A549 treated with Hydrocortisone at 1 μM for 4 hours (cell line): ENCODE results near the gene OR1A1. TPM values are rescaled to one million over a fixed set of nuclear protein-coding genes. Genes with fewer than 3 reads are reported as not detected.

Source experiments
- total RNA-seq: library from RNA; stranded (reverse); fragments of 200-300 nt; extraction: Qiagen RNA extraction; gene quantifications from 5 replicates; pipeline ENCODE4 v1.2.3, GENCODE V29; 2022

The OR1A1 gene
- not detected in 5 replicates for total RNA-seq

GRCh38 chr17:3207367-3207766 lies at the start of gene OR1A1:
Gene OR1A1, plus strand, starts transcription at chr17:3207667. Its CDS starts 7,954 bp downstream, at chr17:3215621.

GRCh38 chr17:3197219-3197618 lies 10.2 kb upstream of the OR1A1 start, which contains the start of gene OR1A2:
Gene OR1A2, plus strand, starts transcription at chr17:3197519. Its CDS starts 0 bp downstream, at chr17:3197519.

Other genes starting within 250 kb of the OR1A1 start
- not detected in 5 replicates for gene OR1D5, start 144.1 kb upstream of the OR1A1 start, total RNA-seq
- gene OR1D2, start 103.2 kb upstream of the OR1A1 start, total RNA-seq: not detected in 5 replicates
- gene OR1G1, start 80.1 kb upstream of the OR1A1 start, total RNA-seq: not detected in 5 replicates
- gene OR1A2, start 10.1 kb upstream of the OR1A1 start, total RNA-seq: not detected in 5 replicates
- gene OR3A1, start 90.7 kb downstream of the OR1A1 start, total RNA-seq: not detected in 5 replicates
- not detected in 5 replicates for gene OR3A2, start 178.6 kb downstream of the OR1A1 start, total RNA-seq
- not detected in 5 replicates for gene OR1E1, start 190.7 kb downstream of the OR1A1 start, total RNA-seq
- gene OR3A3, start 203.7 kb downstream of the OR1A1 start, total RNA-seq: not detected in 5 replicates
- gene OR1E2, start 226.2 kb downstream of the OR1A1 start, total RNA-seq: not detected in 5 replicates